Lung microvascular endothelial cell (primary cell): ENCODE data around the gene FGF22. TPM values are rescaled to one million over a fixed set of nuclear protein-coding genes. Genes with fewer than 3 reads are reported as not detected.
"Not testable (repeated sequence)": the region's sequence is repeated elsewhere in the genome, so short reads cannot be mapped to it uniquely, and the experiment has no call there.

Source experiments
- DNase-seq, 2 donors: peaks; one replicate each; pipeline versions ENCODE4 v3.0.0 to v3.0.0-alpha.2; 2010; ENCODE audit warnings: low read depth in 2 of 2
- total RNA-seq: library from RNA; depleted of rRNA; stranded (reverse); fragments of >200 nt; gene quantifications from 2 replicates; pipeline ENCODE4 v1.2.1, GENCODE V29; 2014

The FGF22 gene
- total RNA-seq = not detected in 2 replicates

- DNase-seq = peak; percentile 88 to 92
Observed at GRCh38 chr19:639253-640160, at the start of gene FGF22. FGF22 (plus strand) TSS chr19:639879; CDS start chr19:639926, 47 bp downstream.

GRCh38 chr19:590396-590745 lies 49.3 kb upstream of the FGF22 start:
- DNase-seq = peak; percentile 36 to 53

- no peak for DNase-seq
Observed at GRCh38 chr19:590750-591098, 49.0 kb upstream of the FGF22 start.

GRCh38 chr19:591099-591958 lies 48.4 kb upstream of the FGF22 start:
- DNase-seq = peak; percentile 31 to 51

GRCh38 chr19:592101-592500 lies 47.6 kb upstream of the FGF22 start:
- DNase-seq = no peak

GRCh38 chr19:593055-593454 lies 46.6 kb upstream of the FGF22 start:
- no peak for DNase-seq

GRCh38 chr19:593505-593904 lies 46.2 kb upstream of the FGF22 start:
- DNase-seq = no peak

- DNase-seq = no peak
Observed at GRCh38 chr19:594265-594870, 45.3 kb upstream of the FGF22 start.

GRCh38 chr19:595326-596262 lies 44.1 kb upstream of the FGF22 start:
- no peak for DNase-seq

GRCh38 chr19:596263-596655 lies 43.4 kb upstream of the FGF22 start:
- no peak for DNase-seq

GRCh38 chr19:597406-598315 lies 42.0 kb upstream of the FGF22 start:
- DNase-seq = no peak

GRCh38 chr19:601310-601709 lies 38.4 kb upstream of the FGF22 start:
- DNase-seq = no peak

GRCh38 chr19:601790-602189 lies 37.9 kb upstream of the FGF22 start:
- no peak for DNase-seq

- DNase-seq = no peak
Observed at GRCh38 chr19:602391-603301, 37.0 kb upstream of the FGF22 start.

- DNase-seq = not testable (repeated sequence)
Observed at GRCh38 chr19:603302-603639, 36.4 kb upstream of the FGF22 start.

- not testable (repeated sequence) for DNase-seq
Observed at GRCh38 chr19:603779-604178, 35.9 kb upstream of the FGF22 start.

- DNase-seq = peak in 1 of 2 donors; percentile 20
Observed at GRCh38 chr19:604355-604754, 35.3 kb upstream of the FGF22 start.

- not testable (repeated sequence) for DNase-seq
Observed at GRCh38 chr19:605061-605971, 34.4 kb upstream of the FGF22 start.
